HG02938 (cell line): Measurements from ENCODE around the gene MBP.

ENCODE experiments used
- ATAC-seq: cut with Tn5 transposase; IDR thresholded peaks from one replicate; pipeline ENCODE4 v1.9.1; 2021; ENCODE audit warnings: mild to moderate bottlenecking, moderate library complexity; ENCODE audit not compliant: unreplicated experiment

The MBP gene

GRCh38 chr18:77103187-77103850, 29.3 kb downstream of the MBP start:
- no peak for ATAC-seq

DNA sequence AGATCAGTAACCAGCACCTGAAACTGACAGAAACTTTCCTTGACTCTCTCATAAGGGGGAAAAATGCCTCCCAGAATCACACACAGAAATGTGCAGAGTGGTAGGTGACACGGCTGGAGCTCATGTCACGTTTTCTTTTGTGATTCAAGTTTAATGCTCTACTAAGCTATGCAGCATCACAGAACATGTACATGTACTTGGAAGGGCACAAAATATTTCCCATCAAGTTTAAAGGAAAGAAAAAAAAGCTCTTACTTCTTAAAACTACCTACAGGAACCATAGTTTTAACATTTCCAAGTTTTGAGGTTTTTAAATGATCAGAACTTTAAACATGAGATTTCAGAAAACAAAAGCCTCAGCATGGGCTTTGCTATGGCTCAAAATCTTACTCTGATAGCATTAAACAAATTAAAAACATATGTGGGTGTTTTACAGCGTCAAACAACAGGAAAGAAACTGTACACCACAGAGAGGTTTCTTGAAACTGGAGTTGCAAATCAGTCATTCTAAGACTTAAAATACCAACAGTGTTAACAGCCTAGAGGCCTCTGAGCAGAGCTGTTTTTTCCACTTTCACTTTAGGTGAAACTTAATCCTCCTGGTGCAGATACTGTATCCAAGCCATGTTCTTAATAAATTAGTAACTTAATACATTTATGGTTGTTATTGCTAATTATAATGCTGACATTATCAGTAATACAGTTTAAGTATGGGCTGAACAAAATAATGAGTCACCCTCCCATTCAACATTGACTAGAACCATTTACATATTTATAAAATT, 30.1 kb downstream of the MBP start:
- ATAC-seq = peak; percentile 85

GRCh38 chr18:77101410-77102258, 30.9 kb downstream of the MBP start:
- peak; percentile 16 for ATAC-seq

DNA sequence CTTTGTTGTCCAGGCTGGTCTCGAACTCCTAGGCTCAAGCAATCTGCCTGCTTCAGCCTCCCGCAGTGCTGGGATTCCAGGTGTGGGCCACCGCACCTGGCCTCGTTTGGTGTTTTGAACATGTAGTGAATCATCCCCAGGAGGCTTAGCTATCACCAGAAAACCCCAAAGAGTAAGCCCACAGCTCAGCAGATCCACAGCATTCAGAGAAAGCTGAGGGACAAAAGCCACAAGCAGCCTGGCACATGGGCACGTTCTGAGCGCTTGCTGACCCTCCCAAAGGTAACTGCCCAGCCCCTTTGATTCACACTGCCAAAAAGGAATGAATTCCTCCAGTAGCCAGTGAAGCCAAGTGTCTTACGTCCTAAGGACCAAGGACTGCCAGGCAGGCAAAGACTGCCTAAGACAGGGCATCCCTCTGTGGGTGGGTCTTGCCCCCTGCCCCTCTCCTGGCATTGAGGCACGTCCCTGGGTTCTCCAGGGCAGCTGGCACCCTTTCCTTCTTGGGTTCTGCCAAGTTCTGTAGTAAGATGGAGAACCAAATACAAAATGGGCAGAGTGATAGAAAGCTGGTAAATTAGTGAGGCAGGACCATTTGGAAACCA, 31.7 kb downstream of the MBP start:
- no peak for ATAC-seq

DNA sequence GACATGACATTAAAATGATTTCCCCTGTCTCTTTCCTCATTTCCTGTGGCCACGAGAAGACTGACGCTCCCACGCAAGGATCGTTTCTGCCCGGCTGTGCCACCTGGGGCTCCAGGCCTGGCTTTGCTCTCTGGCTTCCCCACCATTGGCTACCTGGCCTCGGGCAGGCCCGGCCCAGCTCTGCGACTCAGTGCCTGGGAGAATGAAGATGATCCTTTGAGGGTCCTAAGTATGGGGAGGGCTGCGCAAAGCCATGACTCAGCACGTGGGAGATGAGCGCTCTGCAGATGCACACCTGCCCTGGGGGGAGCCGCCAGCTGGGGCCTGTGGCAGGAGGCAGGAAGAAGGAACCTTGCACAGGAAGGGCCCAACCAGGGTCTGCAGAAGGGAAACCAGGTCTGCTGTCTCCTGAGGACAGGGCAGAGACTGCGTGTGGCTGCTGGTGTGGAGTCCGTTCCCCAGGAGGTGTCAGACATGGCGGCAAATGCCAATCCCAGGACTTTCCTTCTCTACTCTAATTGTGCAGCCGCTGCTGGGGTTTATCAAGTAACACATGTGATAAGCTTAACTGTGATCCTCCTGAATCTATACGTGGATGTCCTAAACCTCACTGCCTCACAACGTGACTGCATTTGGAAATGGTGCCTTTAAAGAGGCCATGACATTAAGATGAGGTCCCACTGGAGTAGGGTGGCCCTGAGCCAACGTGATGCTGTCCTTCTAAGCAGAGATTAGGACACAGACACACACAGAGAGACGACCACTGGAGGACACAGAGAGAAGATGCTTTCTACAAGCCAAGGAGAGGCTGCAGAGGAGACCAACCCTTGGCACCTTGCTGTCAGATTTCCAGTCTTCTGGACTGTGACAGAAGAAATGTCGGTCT, 32.9 kb downstream of the MBP start:
- no peak for ATAC-seq

- ATAC-seq = no peak
Observed at GRCh38 chr18:77098538-77099174, 33.9 kb downstream of the MBP start.

DNA sequence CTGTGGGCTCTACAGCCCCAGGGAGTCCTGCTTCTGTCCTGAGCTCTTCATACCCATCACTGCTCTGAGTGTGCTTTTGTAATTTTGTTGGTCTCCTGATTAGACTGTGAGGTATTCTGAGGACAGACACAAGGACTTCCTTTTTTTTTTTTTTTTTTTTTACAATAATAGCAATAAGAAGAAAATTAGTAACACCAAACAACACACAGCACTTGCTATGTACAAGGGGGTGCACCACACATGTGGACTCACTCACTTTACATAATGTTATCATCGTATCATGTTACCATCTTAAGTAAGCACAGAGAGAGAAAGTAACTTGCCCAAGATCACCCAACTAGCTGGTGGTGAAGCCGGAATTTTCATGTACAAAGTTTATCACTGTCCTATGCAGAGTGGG, 34.6 kb downstream of the MBP start:
- no peak for ATAC-seq

DNA sequence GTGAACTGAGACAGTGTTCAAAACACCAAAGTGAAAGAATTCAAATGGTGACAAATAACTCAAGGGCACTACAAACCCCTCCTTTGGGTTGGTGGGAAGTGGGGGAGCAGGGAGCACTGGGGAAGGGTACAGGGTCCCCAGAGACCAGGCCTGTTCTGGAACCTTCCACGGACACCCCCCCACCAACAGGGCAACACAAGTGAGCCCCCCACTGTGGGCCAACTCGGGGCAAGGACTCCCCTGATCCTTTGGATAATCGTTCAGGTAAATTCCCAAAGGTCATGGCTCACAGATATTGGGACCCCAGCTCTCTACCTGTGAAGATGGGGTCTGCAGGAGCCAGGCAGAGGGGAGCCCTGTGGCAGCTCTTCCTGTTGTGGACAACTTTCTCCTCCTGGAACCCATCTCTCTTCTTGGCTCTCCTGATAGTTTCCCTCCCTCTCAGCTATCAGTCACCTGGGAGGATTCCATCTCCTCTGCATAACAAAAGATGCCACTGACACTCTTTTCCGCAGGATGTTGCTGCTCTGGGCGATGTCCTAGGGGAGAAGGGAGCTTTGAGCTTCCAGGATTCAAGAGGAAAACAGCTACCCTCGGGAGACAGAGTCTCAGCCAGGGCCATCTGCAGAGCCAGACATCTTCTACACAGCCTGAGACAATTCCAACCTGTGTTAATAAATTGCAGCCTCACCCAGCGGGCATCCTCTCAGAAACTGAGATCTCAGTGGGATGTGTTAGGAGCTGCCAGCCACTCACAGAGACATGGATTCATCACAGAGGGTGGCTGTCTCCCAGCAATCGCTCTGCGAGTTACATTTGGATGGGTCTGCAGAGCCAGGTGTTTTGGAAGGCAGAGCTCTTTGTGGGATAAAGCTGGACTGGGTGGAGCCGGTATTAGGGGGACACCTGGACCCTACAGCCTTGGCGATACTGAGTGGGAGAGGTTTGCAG, 35.4 kb downstream of the MBP start:
- ATAC-seq = no peak

DNA sequence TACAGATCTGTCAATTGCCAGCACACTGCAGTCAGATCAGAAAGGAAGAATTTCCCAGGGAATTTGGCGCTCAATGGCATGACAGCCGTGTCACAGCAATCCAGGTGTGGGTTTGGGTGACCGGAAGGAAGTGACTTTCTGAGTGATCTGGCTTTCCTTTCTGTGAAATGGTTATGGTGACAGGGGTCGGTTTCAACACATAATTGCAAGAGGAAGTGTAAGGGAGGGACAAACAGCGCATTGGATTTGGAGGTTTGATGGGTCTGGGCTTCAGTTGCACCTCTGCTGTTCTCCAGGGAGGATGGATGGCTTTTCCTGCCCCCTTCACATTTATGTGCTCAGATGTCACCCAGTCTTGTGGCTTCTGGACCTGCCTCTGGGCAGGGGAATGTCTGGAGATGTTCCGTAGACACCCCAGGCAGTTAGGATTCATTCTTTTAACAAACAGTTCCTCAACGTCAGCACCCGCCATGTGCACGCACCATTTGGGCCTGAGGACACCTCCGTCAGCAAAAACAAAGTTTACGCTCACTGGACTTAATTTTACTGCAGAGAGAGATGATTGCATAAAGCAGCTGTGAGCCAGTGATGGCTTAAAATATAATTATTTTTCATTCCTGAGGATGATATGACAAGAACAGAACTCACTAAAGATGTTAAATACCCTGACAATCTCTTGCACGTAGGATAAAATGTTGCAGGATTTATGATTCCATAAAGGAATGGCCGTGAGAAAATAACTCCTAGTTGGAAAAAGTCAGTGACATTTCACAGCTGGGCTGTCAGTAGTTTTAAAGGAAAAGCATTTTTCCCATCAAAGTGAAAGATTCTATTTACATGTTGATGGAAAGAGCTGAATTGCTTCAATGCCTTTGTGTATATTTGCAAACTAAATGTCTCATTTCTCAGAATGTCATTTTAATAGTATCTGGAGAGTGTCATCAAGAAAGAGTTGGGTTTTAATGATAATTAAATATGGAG, 36.9 kb downstream of the MBP start:
- no peak for ATAC-seq

DNA sequence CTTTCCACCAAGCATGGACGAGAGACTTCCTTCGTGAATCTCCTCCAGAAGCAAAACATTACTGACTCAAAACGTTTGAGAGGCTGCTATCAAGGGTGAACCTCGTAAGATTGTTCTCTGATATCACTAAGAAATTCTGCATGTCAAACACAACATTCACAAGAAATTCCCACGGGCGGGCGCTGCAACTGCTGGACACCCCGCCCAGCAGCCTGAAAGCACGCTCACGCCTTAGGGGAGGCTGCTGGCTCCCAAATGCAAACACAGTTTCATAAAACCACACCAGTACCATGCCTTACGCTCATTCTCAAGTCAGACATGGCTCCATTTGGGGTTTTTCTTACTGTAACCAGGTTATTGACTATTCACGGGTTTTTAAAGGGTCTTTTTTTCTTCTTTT, 39.0 kb downstream of the MBP start:
- ATAC-seq = no peak

DNA sequence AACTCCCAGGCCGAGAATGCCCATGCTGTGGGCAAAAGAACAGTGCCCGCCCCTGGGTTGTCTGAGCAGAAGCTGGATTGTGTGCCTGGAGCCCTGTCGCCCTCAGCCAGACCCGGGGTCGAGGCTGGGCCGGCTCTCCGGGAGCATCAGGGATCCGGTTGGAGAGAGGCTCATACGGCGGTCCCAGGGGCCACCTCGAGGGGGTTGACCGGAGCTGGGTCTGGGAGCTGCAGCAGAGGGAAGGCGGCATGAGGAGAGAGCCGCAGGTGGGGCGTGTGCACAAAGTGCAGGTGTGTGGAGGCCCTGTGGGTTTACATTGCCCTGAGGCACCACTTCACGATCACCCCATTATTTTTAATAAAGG, 39.5 kb downstream of the MBP start:
- ATAC-seq = no peak

GRCh38 chr18:77092104-77093066, 40.2 kb downstream of the MBP start:
- no peak for ATAC-seq

DNA sequence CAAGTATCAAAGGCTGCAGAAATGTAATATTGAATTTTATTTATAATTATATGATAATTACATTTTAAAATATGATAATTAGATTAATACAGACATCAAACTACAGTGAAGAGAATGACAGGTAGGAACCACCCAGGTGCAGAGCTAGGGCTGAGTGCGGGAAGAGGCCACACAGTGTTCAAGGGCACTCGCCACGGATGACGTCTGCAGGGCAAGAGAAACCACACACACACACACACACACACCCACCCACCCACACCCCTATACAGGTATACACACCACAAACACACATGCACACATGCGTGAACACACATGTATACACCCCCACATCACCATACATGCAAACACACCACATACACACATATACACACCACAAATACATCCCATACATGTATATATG, 41.2 kb downstream of the MBP start:
- ATAC-seq = no peak

DNA sequence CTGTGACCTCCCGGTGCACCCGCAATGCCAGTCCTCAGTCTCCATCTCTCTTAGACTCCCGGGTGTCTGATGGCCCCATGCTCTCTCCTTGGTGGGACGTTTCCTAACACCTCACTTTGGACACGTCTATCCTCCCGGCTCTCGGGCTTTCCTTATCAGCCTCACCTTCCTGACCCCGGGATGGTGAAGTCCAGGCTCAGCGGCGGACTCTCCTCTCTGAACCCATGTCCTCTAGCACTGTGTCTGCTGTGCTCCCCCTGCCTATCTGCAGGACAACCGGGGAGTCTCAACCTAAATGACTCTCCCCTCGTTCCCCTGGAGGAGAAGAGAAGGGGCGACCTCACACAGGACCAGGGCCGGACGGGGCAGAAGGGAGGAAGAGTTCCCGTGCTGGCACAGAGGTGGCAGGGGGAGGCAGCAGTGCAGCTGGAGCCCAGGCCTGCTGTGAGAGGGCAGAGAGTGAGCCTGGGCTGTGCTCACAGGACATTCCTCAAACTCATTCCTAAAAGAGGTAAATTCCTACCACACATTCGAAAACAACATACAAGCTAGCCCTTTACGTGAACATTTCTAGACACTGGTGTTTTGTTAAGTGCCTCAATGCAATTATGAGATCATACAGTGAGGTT, 41.9 kb downstream of the MBP start:
- no peak for ATAC-seq

- no peak for ATAC-seq
Observed at GRCh38 chr18:77089723-77090285, 42.8 kb downstream of the MBP start.
